HG02571 (cell line): ENCODE data around the gene TASOR2.
A peak's percentile ranks its signal among the peaks of the same experiment; 100 is the strongest.

ENCODE experiments used
- ATAC-seq: cut with Tn5 transposase; IDR thresholded peaks from one replicate; pipeline ENCODE4 v1.9.1; 2021; ENCODE audit warnings: mild to moderate bottlenecking, moderate library complexity; ENCODE audit not compliant: unreplicated experiment

Gene TASOR2

DNA sequence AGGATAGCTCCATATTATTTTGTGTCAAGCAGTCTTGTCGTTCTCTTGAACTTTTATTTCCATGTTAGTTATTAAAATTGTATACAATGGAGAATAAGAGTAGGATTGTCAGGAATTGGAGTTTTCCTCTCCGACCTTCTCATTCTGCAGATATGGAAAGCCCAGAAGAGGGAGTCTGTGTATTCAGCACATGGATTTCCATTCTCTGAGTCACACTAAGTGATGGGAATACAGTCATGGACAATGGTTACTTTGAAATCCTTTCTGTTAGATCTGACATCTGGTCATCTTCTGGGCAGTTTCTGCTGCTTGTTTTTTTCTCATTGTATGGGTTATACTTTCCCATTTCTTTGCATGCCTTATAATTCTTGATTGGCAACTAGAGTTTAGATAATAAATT is 5.0 kb upstream of the TASOR2 start:
- no peak for ATAC-seq

DNA sequence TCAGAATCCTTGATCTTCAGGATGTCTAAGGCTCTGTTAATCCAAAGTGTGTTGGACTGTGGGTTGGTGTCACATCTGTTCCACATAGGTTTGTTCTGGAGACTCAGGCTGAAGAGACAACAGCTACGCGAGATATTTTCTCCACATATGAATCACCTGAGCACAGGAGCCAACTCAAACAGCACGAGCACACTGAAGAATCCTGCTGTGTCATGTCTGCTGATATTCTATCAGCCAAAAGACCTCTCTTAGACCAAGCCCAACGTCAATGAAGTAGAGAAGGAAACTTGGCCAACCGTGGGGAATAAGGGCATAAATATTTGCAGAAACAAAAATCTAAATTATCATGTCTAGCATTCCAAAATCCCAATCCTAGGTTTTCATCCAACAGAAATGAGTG is 2.7 kb upstream of the TASOR2 start:
- ATAC-seq, result no peak

DNA sequence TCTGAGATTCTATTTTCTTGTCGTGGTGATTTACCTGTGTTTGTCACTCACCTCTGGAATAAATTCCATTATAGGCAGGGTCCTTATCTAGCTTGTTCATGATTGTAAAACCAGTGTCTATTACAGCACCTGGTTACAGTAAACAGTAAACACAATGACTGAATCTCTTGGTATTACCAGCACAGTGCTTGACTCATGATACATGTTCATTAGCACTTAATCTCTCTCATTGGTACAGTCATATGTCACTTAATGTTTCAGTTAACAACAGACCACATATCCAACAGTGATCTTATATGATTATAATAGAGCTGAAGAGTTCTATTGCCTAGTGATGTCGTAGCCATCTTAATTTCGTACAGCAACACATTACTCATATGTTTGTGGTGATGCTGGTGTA is 1.6 kb upstream of the TASOR2 start:
- ATAC-seq, result no peak

- ATAC-seq, result peak; percentile 49
Observed at GRCh38 chr10:5684971-5685763, 529 bp downstream of the TASOR2 start.

GRCh38 chr10:5685764-5686240 is 1.2 kb downstream of the TASOR2 start:
- no peak for ATAC-seq

- no peak for ATAC-seq
Observed at GRCh38 chr10:5688587-5688986, 3.9 kb downstream of the TASOR2 start.

DNA sequence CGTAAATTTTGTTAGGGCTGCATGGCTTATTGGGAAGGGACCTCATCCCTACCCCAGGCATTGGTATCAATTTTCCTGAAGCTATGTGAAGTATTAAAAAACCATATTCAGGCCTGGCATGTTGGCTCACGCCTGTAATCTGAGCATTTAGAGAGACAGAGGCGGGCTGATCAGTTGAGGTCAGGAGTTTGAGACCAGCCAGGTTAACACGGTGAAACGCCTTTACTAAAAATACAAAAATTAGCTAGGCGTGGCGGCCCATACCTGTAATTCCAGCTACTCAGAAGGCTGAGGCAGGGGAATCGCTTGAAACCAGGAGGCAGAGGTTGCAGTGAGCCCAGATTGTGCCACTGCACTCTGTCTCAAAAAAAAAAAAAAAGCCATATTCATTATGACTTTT is 7.1 kb downstream of the TASOR2 start:
- ATAC-seq, result no peak

- ATAC-seq, result peak; percentile 71
Observed at GRCh38 chr10:5692461-5693358, 8.1 kb downstream of the TASOR2 start.

DNA sequence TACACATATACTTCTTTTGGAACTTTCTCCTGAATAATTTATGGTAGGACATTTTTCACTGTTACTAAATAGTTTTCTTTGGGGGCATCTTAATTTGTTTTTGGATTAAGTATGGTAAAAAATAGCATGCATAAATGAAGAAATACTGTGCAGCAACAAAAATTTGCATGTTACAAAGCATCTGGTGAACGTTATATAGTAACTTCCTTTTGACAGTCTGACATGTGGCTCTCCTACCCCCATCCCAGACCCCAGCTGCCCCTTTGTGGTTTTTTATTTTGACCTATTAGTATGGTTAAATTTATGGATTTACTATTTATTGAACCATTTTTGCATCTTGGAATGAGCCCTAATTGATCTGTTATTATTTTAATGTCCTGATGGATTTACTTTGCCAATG is 9.9 kb downstream of the TASOR2 start:
- ATAC-seq, result no peak

GRCh38 chr10:5697342-5697741 is 12.7 kb downstream of the TASOR2 start:
- no peak for ATAC-seq

- ATAC-seq, result no peak
Observed at GRCh38 chr10:5698062-5698461, 13.4 kb downstream of the TASOR2 start.

DNA sequence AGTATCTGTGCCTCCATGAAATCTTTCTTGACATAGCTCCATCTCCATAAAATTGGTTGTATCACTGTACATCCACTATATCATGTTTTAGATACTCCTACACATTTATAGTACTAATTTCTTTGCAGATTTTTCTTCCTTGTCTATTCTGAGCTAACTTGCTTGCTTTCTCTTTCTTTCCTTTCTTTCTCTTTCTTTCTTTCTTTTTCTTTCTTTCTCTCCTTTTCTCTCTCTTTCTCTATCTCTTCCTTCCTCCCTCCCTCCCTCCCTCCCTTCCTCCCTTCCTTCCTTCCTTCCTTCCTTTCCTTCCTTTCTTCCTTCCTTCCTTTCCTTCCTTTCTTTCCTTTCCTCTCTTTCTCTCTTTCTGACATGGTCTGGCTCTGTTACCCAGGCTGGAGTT is 23.7 kb downstream of the TASOR2 start:
- no peak for ATAC-seq

DNA sequence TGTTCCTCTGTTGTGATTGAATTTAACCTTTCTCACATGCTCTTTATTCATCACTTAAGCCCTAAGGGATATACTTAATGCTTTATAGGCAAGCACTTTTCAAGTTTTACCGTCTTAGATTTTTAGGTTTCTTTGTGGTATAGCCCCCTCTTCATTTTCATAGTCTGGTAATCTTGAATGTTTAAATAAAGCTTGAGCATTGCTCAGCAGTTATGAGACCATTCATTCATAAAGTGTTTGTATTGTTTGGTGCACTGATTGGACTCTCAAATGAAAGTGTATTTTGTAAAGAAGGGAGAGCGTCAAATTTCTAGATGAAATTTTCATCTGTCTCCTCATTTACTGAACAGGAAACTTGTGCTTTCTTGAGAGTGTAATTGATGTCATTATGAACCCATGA is 25.2 kb downstream of the TASOR2 start:
- no peak for ATAC-seq

DNA sequence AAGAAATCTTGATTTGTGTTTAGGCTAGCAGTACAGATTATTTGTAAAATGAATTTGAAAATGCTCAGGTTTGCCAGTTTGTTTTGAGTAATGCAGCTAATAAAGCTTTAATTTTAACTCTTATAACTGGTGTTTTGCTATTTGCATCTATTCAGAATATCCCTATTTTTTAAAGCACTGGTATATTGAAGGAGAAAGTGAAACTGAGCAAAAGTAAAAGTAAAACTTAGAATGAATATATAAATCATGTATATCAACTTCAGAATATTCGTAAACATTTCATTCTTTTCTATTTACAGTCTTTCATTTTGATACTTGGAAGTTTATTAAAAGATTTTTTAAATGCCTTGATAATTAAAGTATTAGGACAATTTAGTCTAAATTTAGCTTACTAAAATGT is 26.2 kb downstream of the TASOR2 start:
- ATAC-seq, result no peak

- ATAC-seq, result no peak
Observed at GRCh38 chr10:5711642-5712041, 27.0 kb downstream of the TASOR2 start.

- no peak for ATAC-seq
Observed at GRCh38 chr10:5719546-5719945, 34.9 kb downstream of the TASOR2 start.

GRCh38 chr10:5720182-5720581 is 35.5 kb downstream of the TASOR2 start:
- no peak for ATAC-seq

DNA sequence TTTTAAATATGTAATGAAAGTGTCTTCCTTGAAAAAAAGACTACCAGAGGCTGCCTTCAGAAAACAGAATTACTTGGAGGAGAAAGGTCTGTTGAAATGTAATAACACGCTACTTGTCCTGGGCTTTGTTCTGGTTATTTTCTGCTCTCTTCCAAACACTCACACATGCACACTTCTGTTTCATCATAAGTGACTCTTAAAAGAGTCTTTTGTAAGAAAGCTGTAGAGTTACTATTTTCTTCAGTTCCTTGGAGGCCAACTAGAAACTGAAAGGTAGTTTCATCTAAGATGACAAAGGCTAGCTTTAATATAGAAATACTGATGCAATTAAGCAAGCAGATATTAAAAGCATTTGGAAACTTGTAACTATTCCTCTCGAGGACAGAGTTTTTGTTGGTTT is 39.1 kb downstream of the TASOR2 start:
- ATAC-seq, result no peak

DNA sequence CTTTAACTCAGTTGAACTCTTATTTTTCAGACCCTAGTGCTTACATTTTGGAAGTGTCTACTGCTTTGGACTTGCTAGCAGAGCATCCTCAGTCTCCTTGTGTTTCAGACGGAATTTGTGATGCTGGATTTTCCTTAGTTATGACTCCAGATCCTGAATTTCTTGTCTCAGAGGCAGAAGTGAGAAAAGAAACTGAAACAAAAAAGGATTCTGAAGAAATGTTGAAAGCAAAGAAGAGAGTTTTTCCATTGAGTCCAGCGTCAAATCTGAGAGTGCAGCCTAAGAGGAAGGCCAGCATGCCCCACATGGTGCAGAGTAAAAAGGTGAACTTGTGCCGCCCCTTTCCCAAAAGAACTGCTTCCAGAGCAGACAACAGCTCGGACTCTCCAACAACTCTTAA is 46.1 kb downstream of the TASOR2 start:
- no peak for ATAC-seq

GRCh38 chr10:5731559-5731958 is 46.9 kb downstream of the TASOR2 start:
- no peak for ATAC-seq

- ATAC-seq, result no peak
Observed at GRCh38 chr10:5732141-5732540, 47.5 kb downstream of the TASOR2 start.
